Stimulated activated memory B cell treated with anti-CD40 and anti-IgM and Interleukin-4, amounts not matched to agents 10 μg/mL and 1 μg/mL and 100 μg/mL, for 72 hours (primary cell): ENCODE measurements around the gene COL13A1.

Source experiments
- ATAC-seq: fragments of 150-1000 bp; cut with Tn5 transposase; 2 replicates; pipeline ENCODE4 v1.10.0; 2021
- H3K27ac Mint-ChIP-seq: one replicate; pipeline ENCODE4 v1.8.0; 2022; ENCODE audit warnings: mild to moderate bottlenecking, mixed read lengths
- H3K27me3 Mint-ChIP-seq: one replicate; pipeline ENCODE4 v1.8.0; 2022; ENCODE audit warnings: mixed read lengths
- H3K36me3 Mint-ChIP-seq: one replicate; pipeline ENCODE4 v1.8.0; 2022; ENCODE audit warnings: mixed read lengths
- H3K4me1 Mint-ChIP-seq: one replicate; pipeline ENCODE4 v1.8.0; 2022; ENCODE audit warnings: mixed read lengths
- H3K4me3 Mint-ChIP-seq: one replicate; pipeline ENCODE4 v1.8.0; 2022; ENCODE audit warnings: mild to moderate bottlenecking, moderate library complexity, mixed read lengths
- H3K9me3 Mint-ChIP-seq: one replicate; pipeline ENCODE4 v1.8.0; 2022; ENCODE audit warnings: mixed read lengths

COL13A1 gene

GRCh38 chr10:69858201-69858600, 56.5 kb downstream of the COL13A1 start:
- Mint-ChIP-seq H3K4me3 (no peak overlapping the region), H3K27me3 (peaks cover 33% of the 10 kb centered on the region), H3K9me3 (no peaks in the 10 kb centered on the region), H3K36me3 (no peaks in the 10 kb centered on the region), H3K4me1 (no peaks in the 10 kb centered on the region), H3K27ac (no peak overlapping the region)
- ATAC-seq, result no peak

GRCh38 chr10:69860271-69860670, 58.6 kb downstream of the COL13A1 start:
- Mint-ChIP-seq H3K9me3 (no peaks in the 10 kb centered on the region), H3K36me3 (no peaks in the 10 kb centered on the region), H3K27ac (no peak overlapping the region), H3K27me3 (peaks cover 38% of the 10 kb centered on the region), H3K4me3 (no peak overlapping the region), H3K4me1 (no peaks in the 10 kb centered on the region)
- ATAC-seq, result no peak

- peak; percentile 4 for ATAC-seq
- no peak overlapping the region for H3K27ac Mint-ChIP-seq
- H3K36me3 Mint-ChIP-seq, result no peaks in the 10 kb centered on the region
- H3K27me3 Mint-ChIP-seq, result peaks cover 39% of the 10 kb centered on the region
- H3K9me3 Mint-ChIP-seq, result no peaks in the 10 kb centered on the region
- no peak overlapping the region for H3K4me3 Mint-ChIP-seq
- H3K4me1 Mint-ChIP-seq, result no peaks in the 10 kb centered on the region
These were observed 59.8 kb downstream of the COL13A1 start for GRCh38 chr10:69861251-69862240.

- Mint-ChIP-seq H3K4me1 (no peaks in the 10 kb centered on the region), H3K27ac (no peak overlapping the region), H3K36me3 (no peaks in the 10 kb centered on the region), H3K27me3 (peaks cover 48% of the 10 kb centered on the region), H3K4me3 (no peak overlapping the region), H3K9me3 (no peaks in the 10 kb centered on the region)
- ATAC-seq, result no peak
These were observed 61.3 kb downstream of the COL13A1 start for GRCh38 chr10:69862882-69863530.

GRCh38 chr10:69863580-69863979, 61.9 kb downstream of the COL13A1 start:
- H3K27ac Mint-ChIP-seq, result no peak overlapping the region
- ATAC-seq, result no peak
- H3K9me3 Mint-ChIP-seq, result no peaks in the 10 kb centered on the region
- no peaks in the 10 kb centered on the region for H3K4me1 Mint-ChIP-seq
- peaks cover 48% of the 10 kb centered on the region for H3K27me3 Mint-ChIP-seq
- H3K4me3 Mint-ChIP-seq, result no peak overlapping the region
- H3K36me3 Mint-ChIP-seq, result no peaks in the 10 kb centered on the region

- ATAC-seq, result no peak
- Mint-ChIP-seq H3K27ac (no peak overlapping the region), H3K27me3 (peaks cover 47% of the 10 kb centered on the region), H3K4me3 (no peak overlapping the region), H3K9me3 (no peaks in the 10 kb centered on the region), H3K36me3 (no peaks in the 10 kb centered on the region), H3K4me1 (no peaks in the 10 kb centered on the region)
These were observed 62.6 kb downstream of the COL13A1 start for GRCh38 chr10:69864321-69864720.

GRCh38 chr10:69865450-69865849, 63.7 kb downstream of the COL13A1 start:
- Mint-ChIP-seq H3K27me3 (peaks cover 40% of the 10 kb centered on the region), H3K9me3 (no peaks in the 10 kb centered on the region), H3K4me3 (no peak overlapping the region), H3K4me1 (no peaks in the 10 kb centered on the region), H3K36me3 (no peaks in the 10 kb centered on the region), H3K27ac (no peak overlapping the region)
- no peak for ATAC-seq

- Mint-ChIP-seq H3K9me3 (no peaks in the 10 kb centered on the region), H3K4me3 (no peak overlapping the region), H3K36me3 (no peaks in the 10 kb centered on the region), H3K27ac (no peak overlapping the region), H3K27me3 (peaks cover 32% of the 10 kb centered on the region), H3K4me1 (no peaks in the 10 kb centered on the region)
- ATAC-seq, result no peak
These were observed 64.6 kb downstream of the COL13A1 start for GRCh38 chr10:69866246-69866687.

GRCh38 chr10:69866688-69867461, 65.2 kb downstream of the COL13A1 start:
- no peak for ATAC-seq
- Mint-ChIP-seq H3K4me3 (no peak overlapping the region), H3K36me3 (no peaks in the 10 kb centered on the region), H3K27ac (no peak overlapping the region), H3K9me3 (no peaks in the 10 kb centered on the region), H3K4me1 (no peaks in the 10 kb centered on the region), H3K27me3 (peaks cover 26% of the 10 kb centered on the region)

- H3K9me3 Mint-ChIP-seq, result no peaks in the 10 kb centered on the region
- H3K27ac Mint-ChIP-seq, result no peak overlapping the region
- peaks cover 26% of the 10 kb centered on the region for H3K27me3 Mint-ChIP-seq
These were observed 66.2 kb downstream of the COL13A1 start for GRCh38 chr10:69867699-69868558.

GRCh38 chr10:69868821-69869220, 67.1 kb downstream of the COL13A1 start:
- Mint-ChIP-seq H3K4me1 (no peaks in the 10 kb centered on the region), H3K36me3 (no peaks in the 10 kb centered on the region), H3K9me3 (no peaks in the 10 kb centered on the region), H3K27me3 (peaks cover 26% of the 10 kb centered on the region), H3K4me3 (no peak overlapping the region), H3K27ac (no peak overlapping the region)
- ATAC-seq, result no peak

More at GRCh38 chr10:69867699-69868558, 66.2 kb downstream of the COL13A1 start:
- Mint-ChIP-seq H3K4me1 (no peaks in the 10 kb centered on the region), H3K36me3 (no peaks in the 10 kb centered on the region), H3K4me3 (no peak overlapping the region)
- ATAC-seq, result no peak

- no peak for ATAC-seq
- H3K36me3 Mint-ChIP-seq, result no peaks in the 10 kb centered on the region
- H3K4me1 Mint-ChIP-seq, result no peaks in the 10 kb centered on the region
- peaks cover 26% of the 10 kb centered on the region for H3K27me3 Mint-ChIP-seq
- H3K9me3 Mint-ChIP-seq, result no peaks in the 10 kb centered on the region
- no peak overlapping the region for H3K4me3 Mint-ChIP-seq
- H3K27ac Mint-ChIP-seq, result no peak overlapping the region
These were observed 67.7 kb downstream of the COL13A1 start for GRCh38 chr10:69869291-69869961.

- Mint-ChIP-seq H3K4me3 (no peak overlapping the region), H3K27me3 (peaks cover 18% of the 10 kb centered on the region), H3K27ac (no peak overlapping the region), H3K9me3 (no peaks in the 10 kb centered on the region), H3K36me3 (no peaks in the 10 kb centered on the region), H3K4me1 (no peaks in the 10 kb centered on the region)
- no peak for ATAC-seq
These were observed 68.9 kb downstream of the COL13A1 start for GRCh38 chr10:69870591-69870990.

- H3K36me3 Mint-ChIP-seq, result no peaks in the 10 kb centered on the region
- H3K4me3 Mint-ChIP-seq, result no peak overlapping the region
- peaks cover 18% of the 10 kb centered on the region for H3K27me3 Mint-ChIP-seq
- H3K27ac Mint-ChIP-seq, result no peak overlapping the region
- ATAC-seq, result no peak
- H3K4me1 Mint-ChIP-seq, result no peaks in the 10 kb centered on the region
- H3K9me3 Mint-ChIP-seq, result no peaks in the 10 kb centered on the region
These were observed 69.4 kb downstream of the COL13A1 start for GRCh38 chr10:69871074-69871473.
